GM12875 (cell line): Measurements from ENCODE around the gene PIEZO2.
"Not testable (repeated sequence)": the region's sequence is repeated elsewhere in the genome, so short reads cannot be mapped to it uniquely, and the experiment has no call there.

Source experiments
- H3K4me3 ChIP-seq: one replicate; pipeline ENCODE4 v1.5.1; 2011; ENCODE audit warnings: low read depth, low read length, control low read depth
- TF ChIP-seq, protein P1 (sequence below): IDR thresholded peaks from 2 replicates; pipeline ENCODE4 v1.5.1; 2011; ENCODE audit warnings: low read depth, mild to moderate bottlenecking, control low read depth, inconsistent platforms, low read length, moderate library complexity, borderline replicate concordance; ENCODE audit not compliant: insufficient read depth

PIEZO2 gene

DNA sequence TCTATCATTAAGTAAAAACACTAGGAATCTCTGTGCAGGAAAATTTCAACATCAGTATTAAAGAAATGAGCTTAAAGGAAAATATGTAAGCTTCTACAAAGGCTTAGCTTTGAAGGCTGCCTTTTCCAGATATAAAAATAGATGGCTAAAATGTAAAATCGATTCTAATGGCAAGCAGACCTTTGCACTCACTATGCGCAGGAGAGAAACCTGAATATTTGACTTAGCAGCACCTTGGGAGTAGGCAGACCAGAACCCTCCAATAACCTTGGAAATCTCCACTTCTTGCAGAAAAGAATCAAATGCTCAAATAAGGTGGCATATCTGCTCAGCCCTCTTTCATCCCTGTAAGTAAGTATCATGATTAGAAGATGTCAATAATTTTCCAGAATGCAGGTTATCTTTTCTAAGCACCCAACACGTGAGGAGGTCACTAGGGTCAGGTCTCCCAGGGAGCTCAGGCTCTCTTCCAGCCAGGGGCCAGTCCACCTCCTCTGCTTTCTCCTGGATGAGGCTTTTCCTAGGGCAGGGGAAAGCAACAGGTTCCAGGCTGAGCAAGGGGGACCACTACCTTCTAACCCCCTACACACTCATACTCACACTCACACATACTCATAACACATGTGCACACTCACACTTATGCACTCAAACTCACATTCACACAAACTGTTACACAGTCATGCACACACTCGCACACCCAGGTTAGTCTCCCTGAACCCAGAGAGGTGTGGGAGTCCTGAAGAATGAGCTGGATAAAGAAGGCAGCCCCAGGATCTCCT is 3.8 kb downstream of the PIEZO2 start:
- TF ChIP-seq, protein P1, sequence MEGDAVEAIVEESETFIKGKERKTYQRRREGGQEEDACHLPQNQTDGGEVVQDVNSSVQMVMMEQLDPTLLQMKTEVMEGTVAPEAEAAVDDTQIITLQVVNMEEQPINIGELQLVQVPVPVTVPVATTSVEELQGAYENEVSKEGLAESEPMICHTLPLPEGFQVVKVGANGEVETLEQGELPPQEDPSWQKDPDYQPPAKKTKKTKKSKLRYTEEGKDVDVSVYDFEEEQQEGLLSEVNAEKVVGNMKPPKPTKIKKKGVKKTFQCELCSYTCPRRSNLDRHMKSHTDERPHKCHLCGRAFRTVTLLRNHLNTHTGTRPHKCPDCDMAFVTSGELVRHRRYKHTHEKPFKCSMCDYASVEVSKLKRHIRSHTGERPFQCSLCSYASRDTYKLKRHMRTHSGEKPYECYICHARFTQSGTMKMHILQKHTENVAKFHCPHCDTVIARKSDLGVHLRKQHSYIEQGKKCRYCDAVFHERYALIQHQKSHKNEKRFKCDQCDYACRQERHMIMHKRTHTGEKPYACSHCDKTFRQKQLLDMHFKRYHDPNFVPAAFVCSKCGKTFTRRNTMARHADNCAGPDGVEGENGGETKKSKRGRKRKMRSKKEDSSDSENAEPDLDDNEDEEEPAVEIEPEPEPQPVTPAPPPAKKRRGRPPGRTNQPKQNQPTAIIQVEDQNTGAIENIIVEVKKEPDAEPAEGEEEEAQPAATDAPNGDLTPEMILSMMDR, result no peak

DNA sequence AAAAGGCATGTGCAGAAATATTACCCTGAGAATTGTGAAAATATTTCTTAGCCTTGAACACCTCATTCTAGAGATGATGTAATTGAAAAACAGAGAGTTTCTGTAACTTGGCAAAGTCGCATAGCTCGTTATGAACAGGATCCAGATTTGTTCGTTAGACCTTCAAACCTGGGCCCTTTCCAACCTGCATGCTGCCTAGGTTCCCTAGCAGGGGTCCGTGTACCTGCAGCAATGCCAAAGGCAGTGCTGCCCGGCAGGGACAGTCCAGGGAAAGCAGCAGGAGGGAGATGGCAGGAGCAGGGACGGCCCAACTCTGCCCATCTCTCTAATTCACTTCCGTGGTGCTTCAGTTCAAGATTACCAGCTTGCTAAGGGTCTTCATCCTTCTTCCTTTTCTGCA is 12.0 kb downstream of the PIEZO2 start:
- H3K4me3 ChIP-seq, result no peak overlapping the region
- TF ChIP-seq, protein P1, result no peak

More for the DNA sequence above, 3.8 kb downstream of the PIEZO2 start:
- no peak overlapping the region for H3K4me3 ChIP-seq

DNA sequence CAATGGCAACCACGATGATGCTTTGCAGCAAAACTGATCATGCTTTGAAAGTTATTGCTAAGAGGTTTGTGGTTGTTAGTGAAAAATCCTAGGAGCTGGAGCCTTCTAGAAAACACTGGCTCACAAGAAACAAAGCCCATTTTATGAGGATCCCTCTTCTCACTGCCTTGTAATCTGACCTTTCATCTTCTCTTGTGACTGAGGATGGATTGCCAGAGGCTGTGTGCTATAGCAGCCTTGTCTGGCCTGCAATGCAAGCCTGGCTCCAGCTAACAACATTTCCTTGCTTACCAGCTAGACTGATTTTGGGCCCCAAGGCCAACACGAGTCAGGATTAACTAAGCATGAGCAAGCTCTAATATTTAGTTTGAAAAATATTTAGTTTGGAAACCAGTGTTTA is 13.1 kb downstream of the PIEZO2 start:
- TF ChIP-seq, protein P1, result no peak
- H3K4me3 ChIP-seq, result no peak overlapping the region

DNA sequence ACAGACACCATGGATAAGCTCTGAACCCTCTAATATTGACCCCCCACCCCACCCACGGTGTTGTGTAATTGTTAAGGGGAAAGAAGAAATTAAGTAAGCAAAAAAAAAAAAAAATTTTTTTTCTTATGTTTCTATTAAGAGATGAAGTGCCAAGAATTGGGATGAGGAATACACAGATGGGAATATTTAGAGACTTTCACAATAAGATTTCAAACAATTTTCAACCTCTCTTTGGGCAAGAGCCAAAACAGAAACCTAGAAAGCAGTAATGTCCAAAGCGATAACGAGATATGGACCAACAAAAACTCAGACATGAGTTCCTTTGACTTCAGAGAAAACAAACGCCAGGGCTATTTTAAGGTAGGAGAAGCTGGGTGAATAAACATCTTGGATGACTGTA is 14.4 kb downstream of the PIEZO2 start:
- TF ChIP-seq, protein P1, result no peak

DNA sequence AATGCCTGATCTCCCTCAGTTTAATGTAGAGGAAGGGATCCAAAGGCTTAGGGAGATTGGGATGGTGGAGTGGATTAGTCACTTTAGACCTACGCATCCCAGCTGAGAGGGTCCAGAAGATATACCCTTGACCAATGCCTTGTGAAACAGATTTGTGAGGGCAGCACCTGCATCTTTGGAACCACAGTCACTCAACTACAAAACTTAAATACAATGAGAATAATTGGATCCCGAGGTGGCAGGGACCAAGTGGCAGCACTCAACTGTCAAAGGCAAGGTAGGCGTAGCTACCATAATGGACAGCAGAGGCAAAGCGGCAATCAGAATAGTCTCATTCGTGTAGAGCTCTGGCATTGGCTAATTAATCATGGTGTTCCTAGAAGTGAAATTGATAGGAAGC is 20.3 kb downstream of the PIEZO2 start:
- not testable (repeated sequence) for H3K4me3 ChIP-seq

More for the DNA sequence above, 14.4 kb downstream of the PIEZO2 start:
- H3K4me3 ChIP-seq, result no peak overlapping the region

DNA sequence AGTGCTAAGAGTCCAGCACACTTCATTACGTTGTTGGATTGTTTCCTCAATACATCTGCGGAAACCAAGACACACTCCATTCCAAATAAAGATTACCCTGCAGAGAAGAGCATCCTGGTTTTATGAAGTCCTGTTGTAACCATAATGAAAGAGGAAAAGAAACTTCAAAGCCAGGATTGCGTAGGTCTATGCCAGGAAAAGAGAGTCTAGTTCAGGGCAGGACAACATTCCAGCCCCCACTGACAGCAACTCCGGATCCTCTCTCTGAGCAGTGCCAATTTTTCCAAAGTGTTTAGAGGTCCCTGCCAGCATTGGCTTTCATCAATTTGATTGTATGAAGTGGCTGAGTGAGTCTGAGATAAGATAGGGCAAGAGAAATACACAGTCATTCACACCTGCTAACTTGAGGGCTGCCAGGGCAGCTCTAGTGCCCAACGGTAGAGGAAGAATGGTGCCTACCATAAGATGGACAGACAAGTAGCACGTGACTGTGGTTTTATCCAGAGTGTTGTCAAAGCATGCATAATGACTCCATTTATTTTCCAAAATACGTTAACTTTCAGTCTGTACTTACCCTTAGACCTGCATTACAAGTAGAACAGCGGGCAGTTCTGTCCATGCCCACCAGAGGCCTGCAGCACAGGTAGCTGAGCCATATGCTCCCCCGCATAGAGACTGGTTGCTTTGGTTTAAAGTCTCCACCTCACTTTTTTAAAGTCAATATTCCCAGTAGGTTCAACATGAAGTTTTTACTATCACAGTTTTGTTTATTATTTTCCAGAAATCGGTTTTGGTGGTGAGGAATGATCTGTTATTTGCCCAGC is 23.7 kb downstream of the PIEZO2 start:
- no peak overlapping the region for H3K4me3 ChIP-seq
- TF ChIP-seq, protein P1, result no peak

DNA sequence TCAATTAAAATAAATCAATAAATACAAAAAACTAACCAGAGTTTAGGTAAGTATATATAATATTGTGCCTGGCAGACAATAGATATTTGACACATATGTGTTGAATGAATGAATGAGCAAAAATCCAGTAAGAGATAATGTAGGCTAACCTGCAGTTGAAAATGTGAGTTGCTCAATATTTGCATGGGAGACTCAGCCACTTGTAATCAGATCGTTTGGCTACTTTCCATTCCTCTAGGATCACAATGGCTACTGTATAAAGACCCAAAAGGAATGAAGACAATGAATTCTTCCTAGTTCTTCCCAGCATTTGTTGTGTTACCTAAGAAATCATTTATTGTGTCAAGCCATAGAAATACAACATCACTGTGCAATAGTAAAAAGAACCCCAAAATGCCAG is 25.3 kb downstream of the PIEZO2 start:
- H3K4me3 ChIP-seq, result no peak overlapping the region
- TF ChIP-seq, protein P1, result no peak
